ENCODE results near the gene DOK5.

GRCh38 chr20:54691327-54691726 lies 215.9 kb downstream of the DOK5 start:
- TF ChIP-seq EP300 (IDR thresholded peaks at IDR 0.05; ENCODE audit: borderline replicate concordance in 1 of 2, low read depth in 1 of 2, low read length in 1 of 2) (no peak), CTCF (IDR thresholded peaks at IDR 0.05) (no peak), TCF12 (IDR thresholded peaks at IDR 0.05) (no peak), POLR2AphosphoS5 (IDR thresholded peaks at IDR 0.05; ENCODE audit: low read depth, low read length) (no peak), USF1 (IDR thresholded peaks at IDR 0.05; ENCODE audit: borderline replicate concordance, low read depth) (no peak), RFX5 (IDR thresholded peaks at IDR 0.05; ENCODE audit: low read length) (no peak), MAX (IDR thresholded peaks at IDR 0.05; ENCODE audit: low read depth) (no peak), FOXJ3 (CRISPR knock-in tag; IDR thresholded peaks at IDR 0.05) (no peak), CHD2 (IDR thresholded peaks at IDR 0.05; ENCODE audit: low read length, partially characterized antibody) (no peak), SIN3A (IDR thresholded peaks at IDR 0.05; ENCODE audit: borderline replicate concordance, low read depth, low read length) (no peak), ELF1 (IDR thresholded peaks at IDR 0.05) (no peak)
